ENCODE results near the gene ZNF146.

DNA sequence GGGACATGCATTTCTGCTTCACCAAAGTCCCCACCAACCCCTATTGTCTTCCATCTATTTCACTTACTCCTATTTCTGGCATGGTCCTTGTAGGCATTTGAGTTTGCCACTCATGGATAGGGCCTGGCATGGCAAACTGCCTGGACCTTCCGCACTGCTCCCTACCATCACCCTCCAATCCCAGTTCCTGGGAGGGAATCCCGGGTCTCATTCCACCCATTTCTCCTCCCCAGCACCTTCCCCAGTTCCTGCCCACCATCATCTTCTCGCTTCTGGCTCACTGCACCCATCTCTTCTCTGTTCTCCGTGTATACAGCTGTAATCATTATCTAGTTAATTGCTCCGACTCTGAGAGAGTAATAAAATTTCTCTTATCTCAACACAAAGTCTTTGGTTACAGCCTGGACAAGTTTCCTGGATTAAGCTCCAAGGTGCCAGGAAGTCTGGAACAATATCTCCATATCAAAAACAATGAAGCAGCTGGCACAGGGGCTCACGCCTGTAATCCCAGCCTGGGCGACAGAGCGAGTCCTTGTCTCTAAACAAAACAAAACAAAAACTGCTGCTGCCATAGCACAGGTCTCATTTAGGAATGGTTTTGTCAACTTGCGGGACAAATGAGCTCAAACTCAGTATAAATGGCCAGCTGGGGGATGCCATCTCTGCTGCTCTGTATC is 45.7 kb upstream of the ZNF146 start:
- TF ChIP-seq, protein P1, sequence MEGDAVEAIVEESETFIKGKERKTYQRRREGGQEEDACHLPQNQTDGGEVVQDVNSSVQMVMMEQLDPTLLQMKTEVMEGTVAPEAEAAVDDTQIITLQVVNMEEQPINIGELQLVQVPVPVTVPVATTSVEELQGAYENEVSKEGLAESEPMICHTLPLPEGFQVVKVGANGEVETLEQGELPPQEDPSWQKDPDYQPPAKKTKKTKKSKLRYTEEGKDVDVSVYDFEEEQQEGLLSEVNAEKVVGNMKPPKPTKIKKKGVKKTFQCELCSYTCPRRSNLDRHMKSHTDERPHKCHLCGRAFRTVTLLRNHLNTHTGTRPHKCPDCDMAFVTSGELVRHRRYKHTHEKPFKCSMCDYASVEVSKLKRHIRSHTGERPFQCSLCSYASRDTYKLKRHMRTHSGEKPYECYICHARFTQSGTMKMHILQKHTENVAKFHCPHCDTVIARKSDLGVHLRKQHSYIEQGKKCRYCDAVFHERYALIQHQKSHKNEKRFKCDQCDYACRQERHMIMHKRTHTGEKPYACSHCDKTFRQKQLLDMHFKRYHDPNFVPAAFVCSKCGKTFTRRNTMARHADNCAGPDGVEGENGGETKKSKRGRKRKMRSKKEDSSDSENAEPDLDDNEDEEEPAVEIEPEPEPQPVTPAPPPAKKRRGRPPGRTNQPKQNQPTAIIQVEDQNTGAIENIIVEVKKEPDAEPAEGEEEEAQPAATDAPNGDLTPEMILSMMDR (IDR thresholded peaks at IDR 0.05) = no peak
- TF ChIP-seq POLR2A (IDR thresholded peaks at IDR 0.05) = no peak

All from esophagus squamous epithelium (tissue), 4 donors.